HG03060 (cell line): ENCODE results near the gene HCN2.

Source experiments
- ATAC-seq: cut with Tn5 transposase; IDR thresholded peaks from one replicate; pipeline ENCODE4 v1.9.1; 2021; ENCODE audit warnings: low read depth, moderate number of reproducible peaks; ENCODE audit not compliant: unreplicated experiment

HCN2 gene

GRCh38 chr19:650121-650520 is 60.4 kb downstream of the HCN2 start:
- ATAC-seq, result no peak

- ATAC-seq, result no peak
Measured at GRCh38 chr19:651114-651818, 61.6 kb downstream of the HCN2 start.

- no peak for ATAC-seq
Measured at GRCh38 chr19:651991-652390, 62.3 kb downstream of the HCN2 start.

- ATAC-seq, result no peak
Measured at GRCh38 chr19:652467-653389, 63.0 kb downstream of the HCN2 start.

GRCh38 chr19:653425-653824 is 63.7 kb downstream of the HCN2 start:
- ATAC-seq, result no peak

GRCh38 chr19:655691-656090 is 66.0 kb downstream of the HCN2 start:
- no peak for ATAC-seq

GRCh38 chr19:656751-657559 is 67.3 kb downstream of the HCN2 start:
- no peak for ATAC-seq

- ATAC-seq, result no peak
Measured at GRCh38 chr19:657611-658010, 67.9 kb downstream of the HCN2 start.

- ATAC-seq, result no peak
Measured at GRCh38 chr19:658059-658839, 68.6 kb downstream of the HCN2 start.

- ATAC-seq, result no peak
Measured at GRCh38 chr19:658916-659839, 69.5 kb downstream of the HCN2 start.

- no peak for ATAC-seq
Measured at GRCh38 chr19:660793-661426, 71.2 kb downstream of the HCN2 start.

- ATAC-seq, result no peak
Measured at GRCh38 chr19:661427-662196, 71.9 kb downstream of the HCN2 start.

- ATAC-seq, result no peak
Measured at GRCh38 chr19:662207-662961, 72.7 kb downstream of the HCN2 start.

GRCh38 chr19:662962-663681 is 73.4 kb downstream of the HCN2 start, which contains the start of gene RNF126:
Gene RNF126, minus strand, starts transcription at chr19:663214. Its CDS starts 93 bp downstream, at chr19:663121.
- no peak for ATAC-seq

- ATAC-seq, result no peak
Measured at GRCh38 chr19:663682-664117, 74.0 kb downstream of the HCN2 start.

- no peak for ATAC-seq
Measured at GRCh38 chr19:664913-665443, 75.3 kb downstream of the HCN2 start.
